HepG2 (cell line): ENCODE data around the gene PMIS2. TPM values are rescaled to one million over a fixed set of nuclear protein-coding genes. Genes with fewer than 3 reads are reported as not detected.

Experiments used
- ATAC-seq: fragments of 200-7000 bp; cut with Tn5 transposase; 3 replicates; pipeline ENCODE4 v1.9.1; 2020; ENCODE audit warnings: mild to moderate bottlenecking, moderate library complexity
- BruUV-seq: library from RNA; stranded (reverse); fragments of 400-500 nt; replicated peaks from 2 replicates; lab custom pipeline; 2021; lab: Mats Ljungman, UMichigan
- CTCF ChIA-PET: fragments of 300-600 bp; formaldehyde crosslinking; extraction: SDS; loops from one replicate; lab custom pipeline; 2021; ENCODE audit warnings: low total read pairs, inconsistent platforms, low intra/inter-chr PET ratio; lab: Yijun Ruan, JAX
- POLR2A ChIA-PET: fragments of 350-600 bp; sonication (Branson Sonifier 250); formaldehyde crosslinking; loops from one replicate; lab custom pipeline; 2020; ENCODE audit warnings: antibody characterized with exemption, inconsistent platforms; lab: Yijun Ruan, JAX
- DNase-seq: peaks from one replicate; pipeline ENCODE4 v3.0.0-alpha.2; 2015; ENCODE audit warnings: low spot score
- FAIRE-seq: peaks from 3 replicates; lab custom pipeline; 2011; peaks lifted over from hg19 to GRCh38; lab: Jason Lieb, UNC
- H2AFZ ChIP-seq: one replicate; pipeline ENCODE4 v1.6.1; 2011; ENCODE audit warnings: low read length, inconsistent platforms
- H3K27ac ChIP-seq: fragments of 300-600 bp; 3 replicates; pipeline ENCODE4 v1.8.0; 2011; ENCODE audit warnings: mixed run types, mild to moderate bottlenecking, mixed read lengths, low read length, inconsistent platforms; ENCODE audit not compliant: insufficient read depth; ENCODE audit errors: extremely low read length
- H3K27me3 ChIP-seq, 2 experiments: fragments of 200-600 bp in 1 of 2; 2 replicates in 1 of 2; 3 replicates in 1 of 2; pipeline versions ENCODE4 v1.6.0 to v1.8.0; 2011; ENCODE audit warnings: low read length in 2 of 2, mild to moderate bottlenecking in 2 of 2, moderate library complexity in 2 of 2, inconsistent platforms in 1 of 2; ENCODE audit not compliant: insufficient read depth in 2 of 2, control insufficient read depth in 1 of 2
- H3K36me3 ChIP-seq, 2 experiments: fragments of 200-600 bp in 1 of 2; replicated peaks in 1 of 2; 2 replicates in 1 of 2; 3 replicates in 1 of 2; pipeline versions ENCODE4 v1.5.1 to v1.8.0; 2011; ENCODE audit warnings: low read length in 2 of 2, inconsistent platforms in 1 of 2; ENCODE audit not compliant: insufficient read depth in 2 of 2, control insufficient read depth in 1 of 2
- H3K4me1 ChIP-seq: 2 replicates; pipeline ENCODE4 v1.5.1; 2012; ENCODE audit warnings: low read length, inconsistent platforms; ENCODE audit not compliant: insufficient read depth
- H3K4me2 ChIP-seq: 2 replicates; pipeline ENCODE4 v1.6.0; 2011; ENCODE audit warnings: low read depth, low read length, inconsistent platforms
- H3K4me3 ChIP-seq, 3 experiments: fragments of 200-600 bp in 1 of 3; sonication (generic), shearing (Covaris generic) in 1 of 3; replicated peaks in 1 of 3; 2 replicates each; pipeline ENCODE4 v1.5.1; 2011 to 2016; ENCODE audit warnings: low read length in 3 of 3, inconsistent platforms in 2 of 3, low read depth in 2 of 3, mild to moderate bottlenecking in 2 of 3, control low read depth in 1 of 3, mixed read lengths in 1 of 3; ENCODE audit not compliant: insufficient read depth in 1 of 3
- H3K79me2 ChIP-seq: one replicate; pipeline ENCODE4 v1.6.1; 2011; ENCODE audit warnings: low read length, inconsistent platforms; ENCODE audit not compliant: insufficient read depth
- H3K9ac ChIP-seq: 2 replicates; pipeline ENCODE4 v1.6.0; 2011; ENCODE audit warnings: mild to moderate bottlenecking, low read depth, low read length, inconsistent platforms; ENCODE audit not compliant: insufficient read depth
- H3K9me3 ChIP-seq: 2 replicates; pipeline ENCODE4 v1.5.1; 2012; ENCODE audit warnings: mild to moderate bottlenecking, low read length
- H4K20me1 ChIP-seq: 2 replicates; pipeline ENCODE4 v1.6.0; 2011; ENCODE audit warnings: inconsistent platforms, mild to moderate bottlenecking, low read length, moderate library complexity; ENCODE audit not compliant: insufficient read depth
- ATAD3A ChIP-seq: sonication (generic); formaldehyde crosslinking; IDR thresholded peaks from 2 replicates; pipeline ENCODE4 v1.4.0; 2020; ENCODE audit warnings: missing genetic modification reagents
- FOSL1 ChIP-seq: sonication (generic); formaldehyde crosslinking; IDR thresholded peaks from 2 replicates; pipeline ENCODE4 v1.9.0; 2021; ENCODE audit warnings: missing genetic modification reagents, borderline replicate concordance
- HNF4A ChIP-seq: sonication (generic); formaldehyde crosslinking; IDR thresholded peaks from 2 replicates; pipeline ENCODE4 v1.4.0; 2020; ENCODE audit warnings: missing genetic modification reagents
- MTA1 ChIP-seq: sonication (generic); formaldehyde crosslinking; IDR thresholded peaks from 2 replicates; pipeline ENCODE4 v1.4.0; 2020; ENCODE audit warnings: missing genetic modification reagents, mild to moderate bottlenecking, borderline replicate concordance
- NR2F6 ChIP-seq, 2 experiments: IDR thresholded peaks; 2 replicates each; pipeline ENCODE4 v1.6.1; 2016; ENCODE audit warnings: antibody characterized with exemption in 1 of 2, mild to moderate bottlenecking in 1 of 2
- PITX1 ChIP-seq: sonication (generic); formaldehyde crosslinking; IDR thresholded peaks from 2 replicates; pipeline ENCODE4 v1.5.1; 2020; ENCODE audit warnings: mild to moderate bottlenecking, missing genetic modification reagents
- SALL1 ChIP-seq: sonication (generic); formaldehyde crosslinking; IDR thresholded peaks from 2 replicates; pipeline ENCODE4 v1.8.0; 2022; ENCODE audit warnings: mild to moderate bottlenecking, missing genetic modification reagents
- SIX1 ChIP-seq: sonication (generic); formaldehyde crosslinking; IDR thresholded peaks from 2 replicates; pipeline ENCODE4 v1.4.0; 2020; ENCODE audit warnings: missing genetic modification reagents, borderline replicate concordance
- ZFY ChIP-seq: sonication (generic); formaldehyde crosslinking; IDR thresholded peaks from 2 replicates; pipeline ENCODE4 v1.4.0; 2020; ENCODE audit warnings: missing genetic modification reagents
- ZMYM3 ChIP-seq: sonication (generic); formaldehyde crosslinking; IDR thresholded peaks from 2 replicates; pipeline ENCODE4 v1.5.1; 2020; ENCODE audit warnings: mild to moderate bottlenecking, missing genetic modification reagents
- ZNF574 ChIP-seq: sonication (generic); formaldehyde crosslinking; IDR thresholded peaks from 2 replicates; pipeline ENCODE4 v1.4.0; 2020; ENCODE audit warnings: missing genetic modification reagents
- ZNF740 ChIP-seq: sonication (generic); formaldehyde crosslinking; IDR thresholded peaks from 2 replicates; pipeline ENCODE4 v1.4.0; 2020; ENCODE audit warnings: missing genetic modification reagents
- WGBS: methylation state at CpG from one replicate; pipeline ENCODE4 v1.1.6; 2017; ENCODE audit warnings: low lambda C conversion rate; 5-methylcytosine and 5-hydroxymethylcytosine counted together
- in situ Hi-C: cut with HindIII; loops from 2 replicates; pipeline ENCODE4 v1.10.0; 2017; ENCODE audit warnings: low pct_unique_long_range_greater_than_20kb; ENCODE audit not compliant: extremely low pct_ligation_motif_present
- intact Hi-C: fragments of 100-400 bp; cut with micrococcal nuclease; formaldehyde crosslinking; loops from one replicate; pipeline ENCODE4 v1.10.0; 2022; ENCODE audit not compliant: unreplicated experiment
- polyA plus RNA-seq, 8 experiments: library from polyadenylated mRNA; depleted of rRNA in 3 of 8; stranded (reverse) in 7 of 8; unstranded in 1 of 8; fragments of >200 nt; fragmentation: Illumina TruSeq in 4 of 8; extraction: Trizol in 4 of 8; gene quantifications; 2 replicates each; pipeline versions ENCODE4 v1.2.1 to v1.2.3, GENCODE V29; 2011 to 2016; ENCODE audit warnings: low read depth in 4 of 8, missing spikeins in 1 of 8, mixed read lengths in 1 of 8; ENCODE audit not compliant: insufficient read depth in 1 of 8
- total RNA-seq, 5 experiments: library from RNA; depleted of rRNA; stranded (reverse); fragments of >200 nt; fragmentation: Illumina TruSeq; extraction: Trizol; gene quantifications; 2 replicates each; pipeline ENCODE4 v1.2.3, GENCODE V29; 2016; ENCODE audit warnings: low read depth in 1 of 5

Gene PMIS2
- total and polyA plus RNA-seq, 2 of the 13 experiments (the other 11 are each of a cell fraction or from before 2014, with no cell fraction given): not detected

GRCh38 chr19:35551091-35551810 is 34.7 kb upstream of the PMIS2 start:
- Histone ChIP-seq H3K4me1 (peaks cover 51% of the 10 kb centered on the region), H3K36me3 (peaks cover 0 to 3% of the 10 kb centered on the region in 2 experiments; a peak in 3 of 5 replicates), H3K4me3 (no peak overlapping the region), H3K79me2 (peaks cover 7% of the 10 kb centered on the region), H2AFZ (no peak overlapping the region), H3K4me2 (no peak overlapping the region), H3K9me3 (no peaks in the 10 kb centered on the region), H3K27me3 (peaks cover 0 to 14% of the 10 kb centered on the region in 2 experiments; a peak in 1 of 5 replicates), H3K9ac (no peak overlapping the region), H4K20me1 (no peaks in the 10 kb centered on the region), H3K27ac (no peak overlapping the region)
- in situ Hi-C loops (no loop called here), intact Hi-C loops (loop anchor here (10.0 kb wide), 2 partner anchors 64 to 94 kb away; partner anchors contain the start of genes COX6B1, ETV2 and HAUS5)
- no peak for DNase-seq
- POLR2A ChIA-PET: interaction anchor here (0.5 kb wide), 1 partner anchor 46 kb away, joined by 3 read pairs; no protein-coding TSS in a partner anchor
- ATAC-seq: no peak
- WGBS: 87% methylated on average over 21 of the region's 21 CpGs
- no TSS peak for BruUV-seq
- no peak for FAIRE-seq
- CTCF ChIA-PET: no interaction called here
- no peak for TF ChIP-seq ZNF740 (CRISPR knock-in tag)
- no peak for TF ChIP-seq ZFY (CRISPR knock-in tag)
- no peak for TF ChIP-seq FOSL1 (CRISPR knock-in tag)

GRCh38 chr19:35552534-35553384 is 33.2 kb upstream of the PMIS2 start:
- no peak for ATAC-seq
- Histone ChIP-seq H3K27me3 (peaks cover 0 to 25% of the 10 kb centered on the region in 2 experiments; a peak in 1 of 5 replicates), H3K27ac (no peak overlapping the region), H4K20me1 (no peaks in the 10 kb centered on the region), H3K9ac (no peak overlapping the region), H3K4me2 (no peak overlapping the region), H3K4me3 (no peak overlapping the region), H3K36me3 (no peaks in the 10 kb centered on the region), H3K9me3 (no peaks in the 10 kb centered on the region), H3K79me2 (no peaks in the 10 kb centered on the region), H2AFZ (no peak overlapping the region), H3K4me1 (peaks cover 48% of the 10 kb centered on the region)
- CTCF ChIA-PET: no interaction called here
- WGBS: 42% methylated on average over 11 of the region's 13 CpGs
- peak; percentile 8 for FAIRE-seq
- no peak for DNase-seq
- in situ Hi-C loops (no loop called here), intact Hi-C loops (loop anchor here (10.0 kb wide), 2 partner anchors 62 to 92 kb away; partner anchors contain the start of genes COX6B1, ETV2 and HAUS5)
- no TSS peak for BruUV-seq
- POLR2A ChIA-PET: no interaction called here
- TF ChIP-seq MTA1 (CRISPR knock-in tag) (peak; percentile 26; the same call in 1 of the 2 replicates), SIX1 (no peak), ATAD3A (no peak), ZNF574 (CRISPR knock-in tag) (peak; percentile 37; the same call in 1 of the 2 replicates), NR2F6 (IDR thresholded peaks at IDR 0.05) (peak; percentile 90), NR2F6 (CRISPR knock-in tag; IDR thresholded peaks at IDR 0.05) (peak; percentile 95), PITX1 (0 out of 2 replicates have a peak, but pooled peaks have one; percentile 29), ZMYM3 (CRISPR knock-in tag) (0 out of 2 replicates have a peak, but pooled peaks have one; percentile 34), HNF4A (CRISPR knock-in tag) (peak; percentile 59), SALL1 (CRISPR knock-in tag) (peak; percentile 41; the same call in 1 of the 2 replicates)
